Upper lobe of left lung (tissue), 6 donors: Measurements from ENCODE around the gene MARK1. TPM values are rescaled to one million over a fixed set of nuclear protein-coding genes. Genes with fewer than 3 reads are reported as not detected.
"Not testable (repeated sequence)": the region's sequence is repeated elsewhere in the genome, so short reads cannot be mapped to it uniquely, and the experiment has no call there.

Experiments
- ATAC-seq, 2 donors: fragments of 200-7000 bp; cut with Tn5 transposase; one replicate each; pipeline ENCODE4 v1.9.1; 2022; ENCODE audit warnings: mild to moderate bottlenecking in 2 of 2, moderate library complexity in 2 of 2; ENCODE audit not compliant: low FRiP score in 2 of 2
- DNase-seq, 2 donors: peaks; one replicate each; pipeline ENCODE4 v3.0.0-alpha.2; 2019 to 2020
- H3K27ac ChIP-seq, 4 donors: fragments of 200-600 bp; sonication (generic); one replicate each; pipeline ENCODE4 v1.5.1; 2016 to 2019
- H3K27me3 ChIP-seq, 4 donors: fragments of 200-600 bp; sonication (generic); one replicate each; pipeline ENCODE4 v1.5.1; 2017 to 2019
- H3K36me3 ChIP-seq, 4 donors: fragments of 200-600 bp; sonication (generic); one replicate each; pipeline ENCODE4 v1.5.1; 2016 to 2019
- H3K4me1 ChIP-seq, 4 donors: fragments of 200-600 bp; sonication (generic); one replicate each; pipeline ENCODE4 v1.5.1; 2018 to 2019
- H3K4me3 ChIP-seq, 4 donors: fragments of 200-600 bp; sonication (generic); one replicate each; pipeline ENCODE4 v1.5.1; 2017 to 2019; ENCODE audit warnings: mild to moderate bottlenecking in 2 of 4, moderate library complexity in 1 of 4
- H3K9me3 ChIP-seq, 4 donors: fragments of 200-600 bp; sonication (generic); one replicate each; pipeline ENCODE4 v1.5.1; 2018 to 2019
- CTCF ChIP-seq, 6 experiments: fragments of 450-650 bp in 4 of 6; fragments of 200-600 bp in 2 of 6; sonication (generic) in 2 of 6; IDR thresholded peaks; one replicate each; pipeline ENCODE4 v1.5.1; 2016 to 2019; ENCODE audit warnings: antibody characterized with exemption in 6 of 6
- EP300 ChIP-seq, 4 donors: sonication (generic); formaldehyde crosslinking; IDR thresholded peaks; one replicate each; pipeline ENCODE4 v1.5.1; 2017; ENCODE audit warnings: antibody characterized with exemption in 4 of 4, control low read depth in 2 of 4
- POLR2A ChIP-seq, 4 donors: fragments of 450-650 bp; IDR thresholded peaks; one replicate each; pipeline ENCODE4 v1.5.1; 2016 to 2017; ENCODE audit warnings: antibody characterized with exemption in 4 of 4, mild to moderate bottlenecking in 2 of 4
- POLR2AphosphoS5 ChIP-seq, 2 donors: sonication (generic); formaldehyde crosslinking; IDR thresholded peaks; one replicate each; pipeline ENCODE4 v1.5.1; 2017; ENCODE audit warnings: antibody characterized with exemption in 2 of 2
- WGBS, 2 donors: methylation state at CpG; one replicate each; pipeline ENCODE4 v1.1.5; 2017 to 2018; 5-methylcytosine and 5-hydroxymethylcytosine counted together
- total RNA-seq, 6 donors: library from RNA; depleted of rRNA in 4 of 6; stranded (reverse); fragments of >200 nt in 4 of 6; gene quantifications; one replicate each; pipeline versions ENCODE4 v1.1.0 to v1.2.1, GENCODE V29; 2016 to 2021
- donor health status: DM: no; HTN: no; CAD: no; lungs with moderate emphysema.
- donor health status: DM: no; HTN: yes; CAD: no; lungs with severe emphysema.

The MARK1 gene
- total RNA-seq, 6 donors from 2014 or later = 1.0 to 3.6 (median 1.8) TPM

- H3K4me1 ChIP-seq = no peaks in the 10 kb centered on the region
- no peaks in the 10 kb centered on the region for H3K36me3 ChIP-seq
- H3K9me3 ChIP-seq = peaks cover 0 to 3% (median 0%) of the 10 kb centered on the region in 4 donors
- DNase-seq (no peak), ATAC-seq (no peak)
- H3K4me3 ChIP-seq = no peak overlapping the region
- no peaks in the 10 kb centered on the region for H3K27me3 ChIP-seq
- no peak for TF ChIP-seq POLR2A (IDR thresholded peaks at IDR 0.05)
- no peak for TF ChIP-seq CTCF (IDR thresholded peaks at IDR 0.05)
- TF ChIP-seq POLR2AphosphoS5 (IDR thresholded peaks at IDR 0.05) = no peak
- TF ChIP-seq EP300 (IDR thresholded peaks at IDR 0.05) = no peak
- no peak overlapping the region for H3K27ac ChIP-seq
- 80 to 86% methylated on average over 3 of the region's 3 CpGs for WGBS, 2 donors
Observed at GRCh38 chr1:220604926-220605325, 77.0 kb downstream of the MARK1 start.

GRCh38 chr1:220605651-220606050, 77.7 kb downstream of the MARK1 start:
- not testable (repeated sequence) for H3K4me3 ChIP-seq, H3K27me3 ChIP-seq, H3K4me1 ChIP-seq, H3K27ac ChIP-seq, H3K36me3 ChIP-seq, DNase-seq, ATAC-seq, H3K9me3 ChIP-seq
- WGBS, 2 donors = 85 to 93% methylated on average over 4 of the region's 4 CpGs

GRCh38 chr1:220611100-220611499, 83.2 kb downstream of the MARK1 start:
- H3K36me3 ChIP-seq, ATAC-seq, H3K27ac ChIP-seq, H3K27me3 ChIP-seq, H3K4me1 ChIP-seq, H3K9me3 ChIP-seq, H3K4me3 ChIP-seq: not testable (repeated sequence)
- WGBS, 2 donors = 85 to 87% methylated on average over 9 to 11 of the region's 11 CpGs
- peak in 1 of 2 donors; percentile 42 for DNase-seq

DNA sequence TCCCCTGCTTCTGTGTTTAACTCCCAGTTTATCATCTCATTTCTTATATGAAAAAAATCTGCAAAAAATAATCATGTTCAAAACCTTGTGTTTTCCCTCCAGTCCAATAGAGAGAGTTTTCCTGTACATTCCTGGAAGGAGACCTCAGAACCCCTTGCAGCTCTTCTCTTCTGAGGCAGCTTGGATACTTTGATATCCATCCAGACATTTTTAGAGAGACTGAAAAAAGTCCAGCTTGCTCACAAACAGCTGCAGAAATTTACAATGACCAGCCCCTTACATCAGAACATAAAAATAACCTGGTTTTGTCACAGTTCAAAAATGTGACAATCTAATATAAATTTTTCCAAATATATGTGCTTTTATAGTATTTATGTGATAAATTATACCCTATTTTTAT, 88.9 kb downstream of the MARK1 start:
- H3K9me3 ChIP-seq = no peaks in the 10 kb centered on the region
- H3K27ac ChIP-seq = no peak overlapping the region
- H3K27me3 ChIP-seq = no peaks in the 10 kb centered on the region
- H3K4me1 ChIP-seq = no peaks in the 10 kb centered on the region
- no peak for ATAC-seq
- H3K36me3 ChIP-seq = no peaks in the 10 kb centered on the region
- no peak overlapping the region for H3K4me3 ChIP-seq
- TF ChIP-seq EP300 (IDR thresholded peaks at IDR 0.05) (no peak), POLR2A (IDR thresholded peaks at IDR 0.05) (no peak), CTCF (IDR thresholded peaks at IDR 0.05) (no peak), POLR2AphosphoS5 (IDR thresholded peaks at IDR 0.05) (no peak)
- DNase-seq = no peak

DNA sequence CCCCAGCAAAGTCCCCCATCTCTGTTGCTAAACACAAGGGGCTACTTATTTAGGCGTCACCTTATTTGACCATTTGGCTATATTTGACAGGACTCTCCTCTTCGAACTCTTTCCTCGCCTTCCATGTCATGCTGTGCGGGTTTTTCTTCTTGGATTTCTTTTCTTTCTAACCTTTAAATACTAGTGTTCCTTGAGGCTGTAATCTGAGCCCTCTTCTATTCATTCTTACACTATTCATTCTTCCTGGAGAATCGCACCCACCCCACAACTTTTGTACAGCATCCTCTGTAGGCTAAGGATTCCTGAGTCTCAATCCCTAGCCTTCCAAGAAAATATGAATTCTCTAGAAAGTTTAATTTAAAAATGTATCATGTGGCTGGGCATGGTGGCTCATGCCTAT, 100.5 kb downstream of the MARK1 start:
- Histone ChIP-seq H3K36me3 (no peaks in the 10 kb centered on the region), H3K4me3 (no peak overlapping the region), H3K9me3 (no peaks in the 10 kb centered on the region), H3K27me3 (no peaks in the 10 kb centered on the region), H3K27ac (no peak overlapping the region), H3K4me1 (no peaks in the 10 kb centered on the region)
- ATAC-seq = no peak
- DNase-seq = no peak
- no peak for TF ChIP-seq EP300 (IDR thresholded peaks at IDR 0.05)
- WGBS, 2 donors = 91 to 94% methylated on average over 5 of the region's 5 CpGs

DNA sequence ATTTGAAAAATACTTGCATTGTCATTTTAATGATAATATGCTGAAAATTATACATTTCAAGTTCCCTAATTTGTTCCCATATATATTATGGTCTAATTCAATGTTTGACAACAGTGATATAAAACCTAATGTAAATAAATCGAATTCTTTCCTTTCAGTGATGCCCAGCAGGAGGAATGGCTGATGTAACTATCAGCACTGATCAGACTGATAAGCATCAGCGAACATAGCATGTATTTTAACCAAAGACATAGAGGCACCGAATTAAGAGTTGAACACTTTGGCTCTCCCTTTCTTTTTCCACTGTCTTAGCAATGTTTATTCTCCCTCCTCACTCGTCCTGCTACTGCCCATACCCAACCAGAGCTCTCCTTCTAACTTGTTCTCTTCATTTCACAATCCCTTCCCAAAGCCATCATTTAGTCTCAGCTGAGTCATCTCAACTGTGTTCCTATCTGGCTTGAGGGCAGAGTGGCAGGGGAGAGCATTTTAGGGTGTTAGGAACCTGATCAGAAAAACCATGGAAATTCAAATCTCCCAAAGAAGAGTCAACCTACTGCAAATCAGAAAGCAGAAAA, 103.4 kb downstream of the MARK1 start:
- TF ChIP-seq POLR2A (IDR thresholded peaks at IDR 0.05) (no peak), POLR2AphosphoS5 (IDR thresholded peaks at IDR 0.05) (no peak), EP300 (IDR thresholded peaks at IDR 0.05) (no peak), CTCF (IDR thresholded peaks at IDR 0.05) (no peak)
- no peak overlapping the region for H3K4me3 ChIP-seq
- H3K27ac ChIP-seq = no peak overlapping the region
- H3K9me3 ChIP-seq = no peaks in the 10 kb centered on the region
- H3K4me1 ChIP-seq = no peaks in the 10 kb centered on the region
- no peaks in the 10 kb centered on the region for H3K27me3 ChIP-seq
- DNase-seq = no peak
- 73 to 79% methylated on average over 4 of the region's 4 CpGs for WGBS, 2 donors
- no peaks in the 10 kb centered on the region for H3K36me3 ChIP-seq
- ATAC-seq = no peak
